CD4-positive, alpha-beta T cell treated with Interleukin-17A for 1 hour (primary cell): ENCODE measurements around the gene DDX60.

ENCODE experiments used
- DNase-seq: peaks from one replicate; pipeline ENCODE4 v3.0.0-alpha.2; 2020

The DDX60 gene

DNA sequence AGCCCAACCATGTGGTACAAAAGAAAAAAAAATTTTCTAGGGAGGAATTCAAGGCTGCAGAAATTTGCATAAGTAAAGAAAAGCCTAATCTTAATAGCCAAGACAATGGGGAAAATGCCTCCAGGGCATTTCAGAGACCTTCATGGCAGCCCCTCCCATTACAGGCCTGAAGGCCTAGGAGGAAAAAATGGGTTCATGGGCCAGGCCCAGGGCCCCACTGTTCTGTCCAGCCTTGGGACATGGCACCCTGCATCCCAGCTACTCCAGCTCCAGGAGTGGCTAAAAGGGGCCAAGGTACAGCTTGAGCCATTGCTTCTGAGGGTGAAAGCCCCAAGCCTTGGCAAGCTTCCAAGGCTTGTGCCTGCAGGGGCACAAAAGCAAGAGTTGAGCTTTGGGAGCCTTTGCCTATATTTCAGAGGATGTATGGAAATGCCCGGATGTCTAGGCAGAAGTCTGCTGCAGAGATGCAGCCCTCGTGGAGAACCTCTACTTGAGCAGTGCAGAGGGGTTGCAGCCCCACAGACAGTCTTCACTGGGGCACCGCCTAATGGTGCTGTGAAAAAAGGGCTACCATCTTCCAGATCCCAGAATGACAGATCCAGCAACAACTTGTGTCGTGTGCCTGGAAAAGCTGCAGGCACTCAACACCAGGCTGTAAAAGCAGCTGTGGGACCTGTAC lies 115.2 kb downstream of the DDX60 start:
- no peak for DNase-seq

- no peak for DNase-seq
Measured at GRCh38 chr4:168200685-168201084, 117.9 kb downstream of the DDX60 start.

- no peak for DNase-seq
Measured at GRCh38 chr4:168199260-168199957, 119.1 kb downstream of the DDX60 start.

GRCh38 chr4:168197926-168198325 lies 120.6 kb downstream of the DDX60 start:
- DNase-seq = no peak

DNA sequence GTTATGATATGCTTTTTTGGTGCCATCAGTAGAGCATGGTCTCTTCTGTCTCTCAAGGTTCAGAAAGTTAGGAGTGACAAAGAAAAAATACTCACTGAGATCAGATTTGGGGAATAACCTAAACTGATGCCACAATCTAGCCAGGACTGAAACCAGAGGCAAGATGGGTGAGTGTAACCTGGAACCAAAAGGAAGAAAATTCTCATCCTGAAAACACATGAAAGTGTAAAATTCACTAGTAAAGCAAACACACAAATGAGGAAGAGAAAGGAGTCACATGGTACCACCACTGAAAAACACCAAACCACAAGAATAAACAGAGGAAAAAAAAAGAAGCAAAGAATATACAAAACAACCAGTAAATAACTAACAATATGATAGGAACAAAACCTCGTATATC lies 129.8 kb downstream of the DDX60 start:
- no peak for DNase-seq

GRCh38 chr4:168183717-168184571 lies 134.6 kb downstream of the DDX60 start:
- peak; percentile 35 for DNase-seq

- no peak for DNase-seq
Measured at GRCh38 chr4:168177546-168178149, 140.9 kb downstream of the DDX60 start.

DNA sequence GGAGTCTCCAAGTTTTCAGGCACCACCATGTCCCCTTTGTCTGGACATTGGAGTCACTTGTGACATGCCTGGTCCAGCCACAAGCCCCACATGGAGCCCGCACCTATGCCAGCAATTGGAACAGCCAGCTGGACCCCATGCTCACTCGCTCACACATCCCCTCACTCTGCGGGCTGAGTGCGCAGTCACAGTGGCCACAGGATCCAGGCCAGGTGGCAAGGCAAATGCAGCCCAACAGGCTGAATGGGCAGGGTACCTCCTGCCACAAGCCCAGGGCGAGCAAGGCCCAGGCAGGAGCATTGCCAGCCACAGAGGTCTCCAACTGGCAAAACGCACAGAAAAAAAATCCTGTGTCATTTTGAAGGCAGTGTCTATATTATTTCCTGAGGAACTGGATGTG lies 144.2 kb downstream of the DDX60 start:
- DNase-seq = no peak

DNA sequence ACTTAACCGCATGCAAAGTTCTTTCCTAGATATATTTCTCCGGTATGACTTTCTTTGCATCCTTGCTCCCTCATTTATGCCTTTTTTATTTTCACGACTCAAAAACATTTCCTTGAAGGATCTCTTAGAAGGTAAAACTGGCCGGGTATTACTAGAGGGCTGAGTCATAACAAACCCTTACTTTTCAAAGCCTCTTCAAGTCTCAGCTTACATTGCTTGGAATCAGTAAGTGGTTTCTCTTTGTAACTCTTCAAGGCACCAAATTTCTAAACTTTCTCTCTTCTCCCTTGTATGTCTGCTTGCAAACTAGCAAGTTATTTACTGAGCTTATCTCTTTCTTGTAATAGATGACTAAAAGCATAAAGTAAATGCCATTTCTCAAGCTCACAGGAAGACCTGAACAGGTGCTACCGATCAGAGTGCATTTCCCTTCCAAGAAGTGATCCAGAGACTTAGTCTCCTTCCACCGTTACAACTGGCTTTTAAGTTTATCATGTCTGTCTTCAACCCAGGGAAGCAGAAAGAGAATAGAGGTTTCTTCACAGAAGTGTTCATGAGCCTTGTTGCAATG lies 150.8 kb downstream of the DDX60 start:
- no peak for DNase-seq
